Measurements from ENCODE around the gene PRDM11.
"Not testable (repeated sequence)": the region's sequence is repeated elsewhere in the genome, so short reads cannot be mapped to it uniquely, and the experiment has no call there.

Gene PRDM11

GRCh38 chr11:45108070-45109064 is 38.1 kb upstream of the PRDM11 start:
- H3K27ac ChIP-seq: no peak overlapping the region
- TF ChIP-seq ZFX (IDR thresholded peaks at IDR 0.05): no peak
- no peak for TF ChIP-seq CTCF (conservative IDR thresholded peaks at IDR 0.05)

DNA sequence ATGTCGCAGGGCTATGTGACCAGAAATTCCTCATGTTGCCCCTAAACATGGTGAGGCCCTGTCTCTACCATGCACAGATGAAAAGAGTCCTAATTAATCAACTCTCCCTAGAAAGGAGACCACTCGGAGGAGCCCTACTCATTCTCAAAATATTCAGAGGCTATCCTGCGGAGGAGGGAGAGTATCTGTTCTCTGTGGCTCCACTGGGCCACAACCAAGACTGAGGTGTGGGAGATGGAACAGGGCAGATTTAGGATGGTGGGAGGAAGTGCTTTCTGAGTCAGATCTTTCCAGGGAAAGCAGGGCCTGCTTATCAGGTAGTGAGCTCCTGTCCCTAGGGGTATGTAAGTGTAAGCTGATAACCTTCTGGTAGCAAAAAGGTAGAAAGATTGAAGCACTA is 37.0 kb upstream of the PRDM11 start:
- TF ChIP-seq ZFX (IDR thresholded peaks at IDR 0.05): no peak
- TF ChIP-seq CTCF (conservative IDR thresholded peaks at IDR 0.05): no peak
- no peak overlapping the region for H3K27ac ChIP-seq

GRCh38 chr11:45110562-45110961 is 35.9 kb upstream of the PRDM11 start:
- no peak overlapping the region for H3K27ac ChIP-seq
- TF ChIP-seq CTCF (conservative IDR thresholded peaks at IDR 0.05): peak; percentile 79
- no peak for TF ChIP-seq ZFX (IDR thresholded peaks at IDR 0.05)

- no peak for TF ChIP-seq CTCF (conservative IDR thresholded peaks at IDR 0.05)
- TF ChIP-seq ZFX (IDR thresholded peaks at IDR 0.05): no peak
- H3K27ac ChIP-seq: no peak overlapping the region
Measured at GRCh38 chr11:45113807-45114206, 32.6 kb upstream of the PRDM11 start.

DNA sequence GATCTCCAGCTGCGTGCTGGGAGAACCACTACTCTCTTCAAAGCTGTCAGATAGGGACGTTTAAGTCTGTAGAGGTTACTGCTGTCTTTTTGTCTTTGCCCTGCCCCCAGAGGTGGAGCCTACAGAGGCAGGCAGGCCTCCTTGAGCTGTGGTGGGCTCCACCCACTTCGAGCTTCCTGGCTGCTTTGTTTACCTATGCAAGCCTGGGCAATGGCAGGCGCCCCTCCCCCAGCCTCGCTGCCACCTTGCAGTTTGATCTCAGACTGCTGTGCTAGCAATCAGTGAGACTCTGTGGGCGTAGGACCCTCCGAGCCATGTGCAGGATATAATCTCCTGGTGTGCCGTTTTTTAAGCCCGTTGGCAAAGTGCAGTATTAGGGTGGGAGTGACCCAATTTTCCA is 18.6 kb upstream of the PRDM11 start:
- H3K27ac ChIP-seq: not testable (repeated sequence)

DNA sequence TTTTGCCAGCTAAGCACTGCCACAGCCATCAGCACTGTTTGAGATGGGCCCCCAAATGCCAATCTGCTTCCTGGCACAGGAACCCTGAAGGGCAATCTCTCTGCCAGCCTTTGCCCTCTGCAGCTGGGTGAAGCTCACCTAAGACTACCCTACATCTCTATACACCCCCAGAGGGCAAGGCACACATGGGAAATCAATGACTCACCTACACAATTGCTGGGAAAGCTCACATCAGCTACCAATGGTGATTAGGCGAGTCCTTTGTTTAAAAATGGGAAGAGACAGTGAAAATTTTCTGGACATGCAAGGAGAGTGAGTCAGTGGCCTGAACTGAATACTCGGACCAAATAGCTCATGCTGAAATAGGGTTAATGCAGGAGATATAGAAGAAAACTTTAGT is 12.6 kb upstream of the PRDM11 start:
- TF ChIP-seq CTCF (conservative IDR thresholded peaks at IDR 0.05) (no peak), ZFX (IDR thresholded peaks at IDR 0.05) (no peak)
- no peak overlapping the region for H3K27ac ChIP-seq

DNA sequence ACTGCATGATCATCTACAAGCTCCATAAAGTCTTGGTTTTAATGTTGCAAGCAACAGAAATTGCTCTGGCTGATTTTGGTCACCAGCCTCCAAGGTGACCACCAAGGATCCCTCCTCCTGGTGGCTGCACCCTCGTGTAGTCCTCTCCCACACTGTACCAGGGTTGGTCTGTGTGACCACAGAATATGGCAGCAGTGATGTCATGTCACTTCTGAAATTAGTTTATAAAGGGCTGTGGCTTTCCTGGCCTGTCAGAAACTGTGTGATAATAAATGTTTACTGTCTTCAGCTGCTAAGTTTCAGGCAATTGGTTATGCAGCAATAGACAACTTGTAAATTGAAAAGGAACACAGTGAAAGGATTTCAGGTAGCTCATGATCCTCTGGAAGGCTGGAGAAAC is 5.3 kb upstream of the PRDM11 start:
- TF ChIP-seq ZFX (IDR thresholded peaks at IDR 0.05) (no peak), CTCF (conservative IDR thresholded peaks at IDR 0.05) (no peak)
- H3K27ac ChIP-seq: no peak overlapping the region

- TF ChIP-seq ZFX (IDR thresholded peaks at IDR 0.05): no peak
- no peak for TF ChIP-seq CTCF (conservative IDR thresholded peaks at IDR 0.05)
Measured at GRCh38 chr11:45141631-45142030, 4.8 kb upstream of the PRDM11 start.

More at GRCh38 chr11:45141631-45142030, 4.8 kb upstream of the PRDM11 start:
- no peak overlapping the region for H3K27ac ChIP-seq

All from C4-2B (cell line).